GM21390 (cell line): ENCODE results near the gene R3HDM1.
A peak's percentile ranks its signal among the peaks of the same experiment; 100 is the strongest.
"Not testable (repeated sequence)": the region's sequence is repeated elsewhere in the genome, so short reads cannot be mapped to it uniquely, and the experiment has no call there.

Experiments
- ATAC-seq: cut with Tn5 transposase; IDR thresholded peaks from one replicate; pipeline ENCODE4 v1.9.1; 2021; ENCODE audit not compliant: unreplicated experiment

The R3HDM1 gene

DNA sequence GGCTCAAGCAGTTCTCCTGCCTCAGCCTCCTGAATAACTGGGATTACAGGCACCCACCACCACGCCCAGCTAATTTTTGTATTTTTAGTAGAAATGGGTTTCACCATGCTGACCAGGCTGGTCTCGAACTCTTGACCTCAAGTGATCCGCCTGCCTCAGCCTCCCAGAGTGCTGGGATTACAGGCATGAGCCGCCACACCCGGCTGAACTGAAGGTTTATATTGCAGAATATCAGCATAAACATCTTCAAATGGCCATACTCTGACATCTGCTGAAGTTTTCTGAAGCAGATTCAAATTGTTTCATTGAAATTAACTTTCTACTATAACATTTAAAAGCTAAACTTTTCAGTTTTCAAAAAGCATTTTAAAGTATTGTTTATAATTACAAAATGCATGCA is 172.8 kb downstream of the R3HDM1 start:
- not testable (repeated sequence) for ATAC-seq

- ATAC-seq = no peak
These were observed 176.9 kb downstream of the R3HDM1 start for GRCh38 chr2:135708159-135708558.

DNA sequence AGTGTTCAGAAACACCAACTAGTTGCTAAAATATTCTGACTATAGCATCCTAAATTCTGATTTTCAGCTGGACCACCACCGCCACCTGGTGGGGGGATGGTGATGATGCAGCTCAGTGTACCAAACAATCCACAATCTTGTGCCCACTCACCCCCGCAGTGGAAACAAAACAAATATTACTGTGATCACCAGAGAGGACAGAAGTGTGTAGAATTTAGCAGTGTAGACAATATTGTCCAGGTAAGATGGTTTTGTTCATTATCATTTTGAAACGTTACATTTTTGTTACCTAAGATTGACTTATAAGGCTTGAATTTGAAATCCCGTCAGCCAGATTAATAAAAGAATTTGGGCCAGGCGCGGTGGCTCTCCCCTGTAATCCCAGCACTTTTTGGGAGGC is 178.7 kb downstream of the R3HDM1 start:
- ATAC-seq = no peak

- ATAC-seq = not testable (repeated sequence)
These were observed 183.8 kb downstream of the R3HDM1 start for GRCh38 chr2:135715086-135715485.

- ATAC-seq = no peak
These were observed 196.9 kb downstream of the R3HDM1 start for GRCh38 chr2:135728064-135728743.

DNA sequence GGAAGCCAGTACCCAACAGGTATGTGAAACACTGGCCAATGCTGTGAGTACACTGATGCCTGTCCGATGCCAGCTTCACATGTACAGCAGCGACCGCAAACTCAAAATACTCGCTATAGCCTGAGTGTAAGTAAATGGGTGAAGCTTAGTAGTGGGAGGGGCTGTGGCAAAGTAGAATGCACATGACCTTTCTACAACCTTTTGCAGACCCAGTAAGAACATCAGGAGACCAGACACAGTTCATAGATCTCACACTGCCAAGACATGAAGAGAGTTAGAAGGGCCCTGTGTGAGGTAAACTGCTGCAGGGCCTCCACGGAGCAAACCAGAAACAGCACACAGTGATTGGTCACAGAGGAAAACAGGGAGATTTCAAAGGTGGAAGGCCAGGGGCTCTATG is 201.3 kb downstream of the R3HDM1 start:
- no peak for ATAC-seq

GRCh38 chr2:135733045-135733444 is 201.8 kb downstream of the R3HDM1 start:
- no peak for ATAC-seq

DNA sequence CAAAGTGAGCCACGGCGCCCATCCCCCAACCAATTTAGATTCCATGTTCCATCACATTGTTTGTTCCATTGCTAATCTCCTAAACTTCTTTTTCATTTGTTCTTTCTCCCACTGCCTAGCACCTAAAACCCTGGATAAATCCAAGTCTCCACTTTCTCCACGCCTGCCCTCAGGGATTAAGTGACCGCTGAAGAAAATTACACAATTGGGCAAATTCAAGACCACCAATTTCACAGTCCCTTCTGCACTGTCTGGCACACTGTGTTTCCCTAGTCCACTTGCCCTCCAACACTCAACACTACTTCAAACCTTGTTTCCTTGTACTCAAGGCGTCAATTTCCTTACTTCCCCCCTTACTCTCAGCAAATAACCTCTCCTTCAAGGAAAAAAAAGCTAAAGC is 205.3 kb downstream of the R3HDM1 start:
- no peak for ATAC-seq

DNA sequence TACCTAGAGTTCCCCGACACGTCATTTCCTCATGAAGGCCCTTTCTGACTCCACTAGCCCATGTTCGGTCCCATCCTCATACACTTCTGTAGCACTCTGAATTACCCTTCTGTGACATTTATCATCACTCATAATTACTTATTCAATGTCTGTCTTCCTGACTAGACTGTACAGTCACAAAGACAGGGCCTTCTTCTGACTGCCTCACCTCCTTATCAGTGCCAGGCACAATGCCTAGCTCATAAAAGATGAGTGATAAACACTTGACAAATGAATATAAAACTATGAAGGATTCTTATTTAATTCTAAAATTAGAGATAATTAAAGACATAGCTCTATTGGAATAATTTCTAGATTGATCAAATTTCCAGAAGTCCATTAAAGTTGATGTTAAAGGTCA is 208.9 kb downstream of the R3HDM1 start:
- ATAC-seq = no peak

DNA sequence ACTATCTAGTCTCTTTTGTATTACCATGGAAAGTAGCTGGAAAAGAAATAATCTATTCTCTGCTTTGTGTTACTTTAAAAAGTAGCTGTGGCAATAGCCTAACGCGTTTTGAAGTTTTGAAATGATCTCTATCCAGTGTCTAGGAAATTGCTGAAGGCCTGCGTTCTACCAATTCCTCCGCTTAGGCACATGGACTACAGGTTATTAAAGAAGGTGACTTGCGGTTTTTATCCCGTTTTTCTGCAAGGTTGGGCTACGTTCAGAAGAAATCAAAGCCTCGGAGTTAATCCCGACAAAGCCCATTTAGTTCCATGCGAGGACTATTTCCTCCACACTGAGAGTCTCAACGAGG is 209.7 kb downstream of the R3HDM1 start:
- ATAC-seq = no peak

GRCh38 chr2:135741395-135742324 is 210.4 kb downstream of the R3HDM1 start, which contains the start of gene UBXN4:
UBXN4 (plus strand) TSS chr2:135741855; CDS start chr2:135741930, 75 bp downstream.
- peak; percentile 88 for ATAC-seq

DNA sequence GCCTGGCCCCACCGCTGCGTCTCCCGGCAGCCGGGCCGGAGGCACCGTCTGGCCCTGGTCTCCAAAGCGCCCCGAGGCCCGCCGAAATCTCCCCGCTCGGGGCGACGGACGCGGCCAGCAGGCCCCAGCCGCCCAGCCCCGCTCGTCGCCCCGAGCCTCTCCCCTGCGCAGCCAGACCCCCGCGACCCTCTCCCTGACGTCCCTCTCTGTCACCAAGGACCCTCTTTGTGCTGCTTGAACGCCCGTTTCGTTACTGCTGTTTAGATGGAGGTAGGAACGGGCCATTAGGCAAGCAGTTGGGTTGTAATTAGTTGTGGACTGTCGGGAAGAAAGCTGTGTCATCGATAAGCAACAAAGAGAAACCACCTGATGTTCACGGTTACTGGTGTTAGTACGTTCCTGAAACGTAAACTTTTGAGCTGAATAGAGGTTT is 211.1 kb downstream of the R3HDM1 start:
- peak; percentile 23 for ATAC-seq

- ATAC-seq = no peak
These were observed 212.6 kb downstream of the R3HDM1 start for GRCh38 chr2:135743860-135744259.

DNA sequence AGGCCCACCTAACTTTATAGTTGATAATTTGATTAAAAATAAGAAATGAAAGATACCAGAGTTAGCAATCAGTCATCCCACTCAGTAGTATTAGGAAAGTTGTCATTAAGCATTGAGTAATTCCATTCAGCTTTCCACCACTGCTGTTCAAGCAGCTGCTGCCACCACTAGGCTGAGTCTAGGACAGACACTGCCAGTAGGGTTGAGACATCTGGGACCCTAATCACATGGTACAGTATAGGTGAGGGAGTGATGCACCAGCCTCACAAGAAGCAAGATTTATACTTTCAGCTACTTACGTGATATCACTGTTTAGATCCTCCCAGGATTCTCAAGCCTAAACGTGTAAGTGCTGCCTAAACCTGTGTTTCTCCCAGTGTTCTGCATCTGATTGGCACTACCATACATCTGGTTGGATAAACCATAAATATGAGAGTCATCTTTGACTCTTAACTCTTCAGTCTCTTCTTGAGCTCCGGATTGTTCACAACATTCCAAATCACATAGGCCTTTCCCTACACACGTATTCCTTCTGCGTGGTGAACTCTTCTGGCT is 213.6 kb downstream of the R3HDM1 start:
- ATAC-seq = no peak

DNA sequence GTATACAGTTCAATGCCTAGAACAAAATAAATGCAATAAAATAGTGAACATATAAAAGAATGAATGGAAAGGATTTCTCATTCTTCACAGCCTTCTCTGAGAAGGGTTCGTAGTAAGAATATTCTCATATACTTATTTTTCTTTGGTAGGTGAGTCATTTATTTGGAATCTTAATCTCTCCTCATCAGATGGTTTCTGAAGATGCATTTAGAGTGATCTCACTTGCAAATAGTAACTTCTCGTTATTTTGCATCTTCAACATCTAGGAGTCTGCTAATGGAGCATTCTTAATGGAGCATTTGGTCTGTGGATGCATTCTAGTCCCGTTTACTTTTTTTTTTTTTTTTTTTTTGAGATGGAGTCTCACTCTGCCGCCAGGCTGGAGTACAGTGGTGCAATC is 214.3 kb downstream of the R3HDM1 start:
- no peak for ATAC-seq

DNA sequence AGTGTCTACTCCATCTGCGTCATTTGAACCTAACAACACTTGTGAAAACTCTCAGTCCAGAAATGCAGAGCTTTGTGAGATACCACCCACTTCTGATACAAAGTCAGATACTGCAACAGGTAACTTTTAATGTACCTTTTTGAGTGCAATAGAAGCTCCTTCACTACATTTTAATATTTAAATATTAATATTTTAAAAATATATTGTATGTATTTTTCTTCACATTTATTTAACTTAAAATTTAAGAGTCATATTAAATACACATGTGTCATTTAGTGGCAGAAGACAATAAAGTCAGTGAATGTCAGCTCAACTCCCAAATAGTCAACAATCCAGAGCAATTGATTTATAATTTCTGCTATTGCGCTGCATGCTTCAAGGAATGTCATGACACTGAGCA is 224.3 kb downstream of the R3HDM1 start:
- ATAC-seq = no peak

DNA sequence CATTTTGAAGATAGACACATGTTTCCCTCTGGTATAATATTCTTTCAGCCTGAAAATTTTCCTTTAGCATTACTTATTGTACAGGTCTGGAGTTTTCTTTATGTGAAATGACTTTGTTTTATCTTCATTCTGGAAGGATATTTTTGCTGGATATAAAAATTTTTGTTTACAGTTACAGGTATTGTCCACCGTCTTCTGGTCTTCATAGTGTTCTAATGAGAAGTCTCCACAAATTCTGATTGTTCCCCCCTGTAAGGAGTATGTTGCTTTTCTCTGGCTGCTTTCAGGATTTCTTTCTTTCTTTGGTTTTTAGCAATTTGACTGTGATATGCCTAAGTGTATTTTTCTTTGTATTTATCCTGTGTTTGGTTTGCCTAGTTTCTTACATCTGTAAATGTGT is 225.4 kb downstream of the R3HDM1 start:
- no peak for ATAC-seq

DNA sequence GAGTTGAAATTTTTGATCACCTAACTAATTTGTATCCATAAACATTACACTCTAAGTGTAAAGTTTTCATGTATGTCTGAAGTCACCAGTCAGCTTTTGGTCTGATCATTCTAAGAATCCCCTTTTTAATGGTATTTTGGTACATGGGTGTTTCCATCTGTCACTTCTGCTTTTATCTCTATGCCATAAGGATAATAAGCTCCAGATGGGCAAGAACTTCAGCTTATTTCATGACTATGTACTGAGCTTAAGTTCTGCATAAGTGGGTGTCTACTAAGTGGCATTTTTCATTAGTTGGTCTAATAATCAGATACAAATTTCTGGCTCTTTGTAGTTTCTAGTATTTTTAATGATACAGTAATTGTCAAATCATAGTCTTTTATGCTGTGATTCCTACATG is 230.7 kb downstream of the R3HDM1 start:
- no peak for ATAC-seq

DNA sequence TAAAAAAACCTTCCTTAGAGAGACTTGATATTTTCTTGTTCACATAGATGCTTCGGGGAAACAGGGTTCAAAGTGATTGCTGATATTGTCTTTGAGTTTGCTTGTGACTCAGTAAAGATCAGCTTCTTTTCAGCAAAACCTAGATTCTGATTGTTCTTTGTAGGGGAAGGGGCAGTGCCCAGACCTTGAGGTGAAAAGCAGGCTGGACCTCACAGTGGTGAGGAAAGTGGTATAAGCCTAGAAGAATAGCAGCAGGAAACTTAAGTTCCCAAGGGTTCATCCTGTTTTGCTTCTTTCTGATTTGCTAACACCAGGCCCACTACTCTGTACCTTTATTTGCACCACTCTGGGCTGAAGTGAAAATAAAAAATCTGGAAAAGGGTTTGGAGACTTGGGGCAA is 231.2 kb downstream of the R3HDM1 start:
- ATAC-seq = no peak

DNA sequence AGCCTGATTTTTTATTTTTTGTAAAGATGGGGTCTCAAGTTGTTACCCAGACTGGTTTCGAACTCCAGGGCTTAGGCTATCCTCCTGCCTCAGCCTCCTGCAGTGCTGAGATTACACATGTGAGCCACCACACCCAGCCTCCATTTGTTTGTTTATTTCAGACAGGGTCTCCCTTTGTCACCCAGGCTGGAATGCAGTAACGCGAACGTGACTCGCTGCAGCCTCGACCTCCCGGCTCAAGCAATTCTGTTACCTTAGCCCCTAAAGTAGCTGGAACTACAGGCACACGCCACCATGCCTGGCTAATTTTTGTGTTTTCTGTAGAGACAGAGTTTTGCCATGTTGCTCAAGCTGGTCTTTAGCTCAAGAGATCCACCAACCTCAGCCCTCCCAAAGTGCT is 237.6 kb downstream of the R3HDM1 start:
- no peak for ATAC-seq

DNA sequence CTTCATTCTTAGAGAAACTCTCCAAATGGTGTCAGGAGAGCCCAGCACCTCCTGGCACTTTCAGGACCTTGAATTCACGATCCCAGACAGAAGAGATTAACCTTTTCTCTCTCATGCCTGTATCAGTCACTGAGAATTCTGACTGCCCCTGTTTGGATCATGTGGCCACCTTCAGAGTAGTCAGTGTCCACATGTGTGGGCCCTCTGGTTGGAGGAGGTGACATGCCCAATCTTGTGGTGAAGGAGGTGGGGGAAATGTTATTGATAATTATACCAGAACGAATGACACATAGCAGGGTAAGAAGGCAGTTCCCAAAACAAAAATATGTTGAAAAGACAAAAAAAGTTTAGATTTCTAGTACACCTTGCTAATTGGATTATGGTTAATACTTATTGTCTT is 242.0 kb downstream of the R3HDM1 start:
- no peak for ATAC-seq

DNA sequence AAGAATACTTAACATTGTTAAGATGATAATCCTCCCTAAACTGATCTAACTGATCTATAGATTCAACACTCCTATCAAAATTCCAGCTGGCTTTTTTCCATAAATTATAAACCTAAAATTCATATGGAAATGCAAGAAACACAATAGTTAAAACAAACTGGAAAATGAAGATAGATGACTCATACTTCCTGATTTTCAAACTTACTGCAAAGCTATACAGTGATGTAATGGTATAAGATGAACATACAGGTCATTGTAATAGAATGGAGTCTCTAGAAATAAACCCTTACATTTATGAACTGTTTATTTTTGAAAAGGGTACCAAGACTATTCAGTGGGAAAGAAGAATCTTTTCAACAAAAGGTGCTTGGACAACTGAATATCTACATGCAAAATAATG is 242.6 kb downstream of the R3HDM1 start:
- ATAC-seq = no peak
